Measurements from ENCODE around the gene ANKRD66. TPM values are rescaled to one million over a fixed set of nuclear protein-coding genes. Genes with fewer than 3 reads are reported as not detected.

Gene ANKRD66
- total RNA-seq, 4 donors from 2014 or later, result not detected

DNA sequence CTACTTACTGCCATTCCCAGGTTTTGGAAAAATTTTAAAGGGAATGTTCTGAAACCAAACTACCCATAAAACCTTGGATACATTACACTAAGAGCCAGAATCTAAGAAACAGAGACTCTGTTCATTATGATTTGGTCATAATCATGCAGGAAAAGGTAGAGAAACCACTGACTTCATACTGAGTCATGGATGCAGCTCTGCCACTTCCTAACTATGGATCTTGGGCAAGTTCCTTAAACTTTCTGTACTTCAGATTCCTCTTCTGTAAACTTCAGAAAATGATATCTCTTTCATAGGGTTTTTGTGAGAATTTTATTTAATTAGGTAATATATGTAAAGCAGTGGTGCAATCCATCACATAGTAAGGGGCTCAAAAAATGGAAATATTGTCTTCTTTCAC lies 31.6 kb upstream of the ANKRD66 start:
- no peak for DNase-seq (ENCODE audit: extremely low spot score)
- intact Hi-C loops (cut with DNase I), result no loop called here
- Histone ChIP-seq H3K4me3 (no peak overlapping the region), H3K4me1 (no peaks in the 10 kb centered on the region), H3K36me3 (no peaks in the 10 kb centered on the region), H3K27ac (replicated peaks in 1 of 4) (no peak overlapping the region), H3K27me3 (no peaks in the 10 kb centered on the region), H3K9me3 (no peaks in the 10 kb centered on the region)
- no peak for TF ChIP-seq EP300 (IDR thresholded peaks at IDR 0.05)
- no peak for TF ChIP-seq POLR2AphosphoS5 (IDR thresholded peaks at IDR 0.05)
- no peak for TF ChIP-seq POLR2A (IDR thresholded peaks at IDR 0.05; ENCODE audit: low read depth)
- TF ChIP-seq CTCF (IDR thresholded peaks at IDR 0.05), result no peak

DNA sequence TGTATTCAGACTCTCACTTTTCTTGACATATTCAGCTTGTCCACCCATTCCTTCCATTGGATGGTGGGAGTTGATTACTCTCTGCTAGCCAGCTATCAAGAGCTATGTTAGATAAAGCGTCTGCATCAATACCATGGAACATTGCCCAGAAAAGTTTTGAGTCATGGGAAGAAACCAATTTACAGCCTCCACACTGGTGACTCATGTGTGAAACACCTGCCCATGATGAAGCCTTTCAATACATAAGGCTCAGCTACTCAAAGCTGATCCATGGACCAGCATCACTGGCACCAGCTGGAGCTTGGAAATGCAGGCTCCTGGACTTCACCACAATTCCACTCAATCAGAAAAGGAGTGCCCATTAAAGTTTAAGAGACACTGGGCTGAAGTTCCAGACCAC lies 27.6 kb upstream of the ANKRD66 start:
- no peak for DNase-seq (ENCODE audit: extremely low spot score)
- Histone ChIP-seq H3K27ac (replicated peaks in 1 of 4) (no peak overlapping the region), H3K9me3 (no peaks in the 10 kb centered on the region), H3K4me3 (no peak overlapping the region), H3K36me3 (no peaks in the 10 kb centered on the region), H3K4me1 (no peaks in the 10 kb centered on the region), H3K27me3 (no peaks in the 10 kb centered on the region)
- WGBS, result 63% methylated on average over 1 of the region's 1 CpG
- intact Hi-C loops (cut with DNase I), result no loop called here
- no peak for TF ChIP-seq EP300 (IDR thresholded peaks at IDR 0.05)
- TF ChIP-seq POLR2A (IDR thresholded peaks at IDR 0.05; ENCODE audit: low read depth), result no peak
- TF ChIP-seq POLR2AphosphoS5 (IDR thresholded peaks at IDR 0.05), result no peak
- TF ChIP-seq CTCF (IDR thresholded peaks at IDR 0.05), result no peak

DNA sequence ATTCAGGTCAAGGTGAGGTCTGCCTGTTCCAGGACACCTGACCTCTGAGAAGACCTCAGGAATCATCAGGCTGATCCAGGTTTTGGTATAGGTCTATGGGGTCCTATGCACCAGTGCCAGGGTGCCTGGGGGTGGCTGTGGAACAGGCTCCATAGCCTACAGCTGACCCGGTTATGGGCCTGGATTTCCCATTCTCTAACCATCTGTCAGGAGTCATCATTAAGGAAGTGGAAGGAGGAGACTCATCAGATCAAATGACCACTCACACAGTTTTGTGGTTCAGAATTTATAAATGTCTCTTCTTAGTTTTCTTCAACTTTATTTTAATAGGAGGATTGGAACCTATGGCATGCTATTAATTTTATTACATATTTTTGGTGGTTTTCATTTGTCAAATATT lies 26.3 kb upstream of the ANKRD66 start:
- no peaks in the 10 kb centered on the region for H3K9me3 ChIP-seq
- H3K27me3 ChIP-seq, result no peaks in the 10 kb centered on the region
- no peak overlapping the region for H3K4me3 ChIP-seq
- no peak overlapping the region for H3K27ac ChIP-seq (replicated peaks in 1 of 4)
- no peaks in the 10 kb centered on the region for H3K36me3 ChIP-seq
- TF ChIP-seq POLR2AphosphoS5 (IDR thresholded peaks at IDR 0.05) (no peak), CTCF (IDR thresholded peaks at IDR 0.05) (no peak), POLR2A (IDR thresholded peaks at IDR 0.05; ENCODE audit: low read depth) (no peak), EP300 (IDR thresholded peaks at IDR 0.05) (no peak)
- WGBS, result 100% methylated on average over 1 of the region's 1 CpG
- DNase-seq (ENCODE audit: extremely low spot score), result no peak
- intact Hi-C loops (cut with DNase I), result no loop called here
- H3K4me1 ChIP-seq, result no peaks in the 10 kb centered on the region

DNA sequence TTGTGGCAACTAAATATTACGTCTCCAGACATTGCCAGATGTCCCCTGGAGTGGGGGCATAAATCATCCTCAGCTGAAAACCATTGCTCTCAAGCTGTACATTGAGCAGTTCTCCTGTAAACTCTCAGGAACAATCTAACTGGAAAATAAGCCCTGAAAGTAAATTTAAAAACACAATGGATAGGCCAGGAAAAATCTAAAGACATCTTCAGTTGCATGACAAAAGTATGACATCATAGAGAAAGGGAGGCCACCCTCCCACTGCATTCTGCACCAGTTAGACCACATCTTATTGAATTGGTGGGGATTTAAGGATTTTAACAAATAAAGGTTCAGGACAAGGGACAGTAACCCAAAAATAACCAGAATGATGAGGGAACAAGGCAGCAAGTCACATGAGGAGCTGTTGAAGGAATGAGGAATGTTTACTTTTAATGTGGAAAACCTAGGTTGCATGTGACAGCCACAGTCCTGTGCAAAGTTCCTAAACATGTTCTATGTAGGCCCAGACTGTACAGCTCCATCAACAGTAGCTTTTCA lies 16.9 kb upstream of the ANKRD66 start:
- Histone ChIP-seq H3K27me3 (peaks cover 0 to 5% (median 1%) of the 10 kb centered on the region in 4 donors), H3K4me1 (peaks cover under 1 to 8% (median 6%) of the 10 kb centered on the region in 4 donors), H3K4me3 (no peak overlapping the region), H3K27ac (replicated peaks in 1 of 4) (no peak overlapping the region), H3K9me3 (no peaks in the 10 kb centered on the region), H3K36me3 (no peaks in the 10 kb centered on the region)
- no peak for DNase-seq (ENCODE audit: extremely low spot score)
- intact Hi-C loops (cut with DNase I), result no loop called here
- WGBS, result 63% methylated on average over 1 of the region's 1 CpG
- TF ChIP-seq POLR2AphosphoS5 (IDR thresholded peaks at IDR 0.05) (no peak), EP300 (IDR thresholded peaks at IDR 0.05) (no peak), CTCF (IDR thresholded peaks at IDR 0.05) (no peak), POLR2A (IDR thresholded peaks at IDR 0.05; ENCODE audit: low read depth) (no peak)

DNA sequence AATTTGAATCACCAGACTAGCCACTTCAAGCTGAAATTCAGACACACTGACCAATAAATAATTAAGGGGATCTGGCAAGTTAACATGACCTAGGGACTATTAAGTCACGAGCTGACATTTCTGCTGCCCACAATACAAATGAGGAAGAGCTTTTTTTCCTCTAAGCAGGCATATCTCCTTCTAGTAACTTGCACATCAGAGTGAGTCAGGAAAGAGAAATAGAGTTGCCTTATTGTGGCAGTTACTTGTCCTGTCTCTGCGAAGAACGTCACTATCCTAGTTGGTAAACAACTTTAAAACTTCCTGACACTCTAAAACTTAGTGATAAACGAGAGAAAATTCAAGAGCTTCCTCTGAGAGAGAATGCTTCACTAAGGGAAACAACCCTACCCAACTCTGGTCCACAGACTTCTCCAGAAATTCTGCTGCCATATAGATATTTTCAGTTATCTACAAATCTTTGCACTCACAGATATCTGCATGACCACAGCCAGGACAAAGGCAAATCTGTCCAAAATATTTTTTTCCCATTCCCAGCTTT lies 15.7 kb upstream of the ANKRD66 start:
- no peak for TF ChIP-seq POLR2A (IDR thresholded peaks at IDR 0.05; ENCODE audit: low read depth)
- no peak for TF ChIP-seq CTCF (IDR thresholded peaks at IDR 0.05)
- TF ChIP-seq POLR2AphosphoS5 (IDR thresholded peaks at IDR 0.05), result no peak
- no peak for TF ChIP-seq EP300 (IDR thresholded peaks at IDR 0.05)
- H3K27me3 ChIP-seq, result peaks cover 0 to 17% (median 8%) of the 10 kb centered on the region in 4 donors
- H3K36me3 ChIP-seq, result no peaks in the 10 kb centered on the region
- no peaks in the 10 kb centered on the region for H3K9me3 ChIP-seq
- DNase-seq (ENCODE audit: extremely low spot score), result peak; percentile 19
- H3K4me1 ChIP-seq, result peaks cover 8 to 18% (median 16%) of the 10 kb centered on the region in 4 donors
- 65% methylated on average over 4 of the region's 4 CpGs for WGBS
- H3K4me3 ChIP-seq, result no peak overlapping the region
- no peak overlapping the region for H3K27ac ChIP-seq (replicated peaks in 1 of 4)
- intact Hi-C loops (cut with DNase I), result no loop called here
